ENCODE results near the gene SPANXN3. TPM values are rescaled to one million over a fixed set of nuclear protein-coding genes. Genes with fewer than 3 reads are reported as not detected.
"Not testable (repeated sequence)": the region's sequence is repeated elsewhere in the genome, so short reads cannot be mapped to it uniquely, and the experiment has no call there.

Gene SPANXN3, protein sequence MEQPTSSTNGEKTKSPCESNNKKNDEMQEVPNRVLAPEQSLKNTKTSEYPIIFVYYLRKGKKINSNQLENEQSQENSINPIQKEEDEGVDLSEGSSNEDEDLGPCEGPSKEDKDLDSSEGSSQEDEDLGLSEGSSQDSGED
- not detected in 2 replicates for total RNA-seq

DNA sequence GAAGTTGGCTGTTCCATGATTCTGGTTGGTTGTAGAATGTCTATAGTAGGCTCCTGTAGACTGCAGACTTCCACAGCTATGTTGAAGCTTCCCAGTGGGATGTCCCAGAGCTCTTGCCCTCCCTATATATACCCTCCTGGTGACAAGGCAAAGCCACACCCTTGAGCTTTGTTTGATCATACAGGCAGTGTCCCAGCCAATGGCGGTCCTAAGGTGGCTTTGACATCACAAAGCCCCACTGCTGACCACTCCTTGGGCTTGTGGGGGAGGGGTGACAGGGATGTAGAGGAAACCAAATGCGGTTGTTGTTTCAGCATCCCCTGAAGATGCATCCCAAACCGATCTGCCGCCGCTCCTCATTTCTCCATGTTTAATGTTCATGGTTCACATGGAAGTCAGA is at the start of gene SPANXN3:
SPANXN3 (minus strand) TSS at position 101 of the 400 bp plus-strand sequence; CDS start at position 17, 84 bp downstream.
- H3K36me3 Mint-ChIP-seq (ENCODE audit: low read depth); intact Hi-C loops (cut with micrococcal nuclease); H3K27me3 Mint-ChIP-seq; CTCF ChIA-PET; POLR2A ChIA-PET; H3K4me1 Mint-ChIP-seq; H3K4me3 Mint-ChIP-seq; H3K27ac Mint-ChIP-seq; H3K9me3 Mint-ChIP-seq; ATAC-seq (ENCODE audit: low read depth); DNase-seq: not testable (repeated sequence)

DNA sequence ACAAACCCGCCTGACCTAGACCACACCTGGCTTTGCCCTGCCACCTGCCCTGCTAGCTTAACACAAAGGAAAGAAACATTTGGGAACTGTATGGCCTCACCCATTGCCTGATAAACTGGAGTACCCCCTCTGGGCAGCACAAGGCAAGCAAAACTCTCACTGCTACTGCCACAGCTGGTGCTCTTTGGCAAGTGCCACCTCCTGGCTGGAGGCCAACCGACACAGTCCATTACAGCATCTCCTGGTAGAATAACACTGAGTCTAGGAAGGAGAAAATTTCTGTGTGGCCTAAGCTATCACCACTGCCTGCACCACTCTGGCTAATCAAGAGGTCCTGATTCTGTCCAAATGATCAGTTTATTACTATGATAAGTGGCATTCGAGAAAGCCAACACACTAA is 18.9 kb upstream of the SPANXN3 start:
- H3K36me3 Mint-ChIP-seq (ENCODE audit: low read depth) = no peaks in the 10 kb centered on the region
- TF ChIP-seq, protein P1, sequence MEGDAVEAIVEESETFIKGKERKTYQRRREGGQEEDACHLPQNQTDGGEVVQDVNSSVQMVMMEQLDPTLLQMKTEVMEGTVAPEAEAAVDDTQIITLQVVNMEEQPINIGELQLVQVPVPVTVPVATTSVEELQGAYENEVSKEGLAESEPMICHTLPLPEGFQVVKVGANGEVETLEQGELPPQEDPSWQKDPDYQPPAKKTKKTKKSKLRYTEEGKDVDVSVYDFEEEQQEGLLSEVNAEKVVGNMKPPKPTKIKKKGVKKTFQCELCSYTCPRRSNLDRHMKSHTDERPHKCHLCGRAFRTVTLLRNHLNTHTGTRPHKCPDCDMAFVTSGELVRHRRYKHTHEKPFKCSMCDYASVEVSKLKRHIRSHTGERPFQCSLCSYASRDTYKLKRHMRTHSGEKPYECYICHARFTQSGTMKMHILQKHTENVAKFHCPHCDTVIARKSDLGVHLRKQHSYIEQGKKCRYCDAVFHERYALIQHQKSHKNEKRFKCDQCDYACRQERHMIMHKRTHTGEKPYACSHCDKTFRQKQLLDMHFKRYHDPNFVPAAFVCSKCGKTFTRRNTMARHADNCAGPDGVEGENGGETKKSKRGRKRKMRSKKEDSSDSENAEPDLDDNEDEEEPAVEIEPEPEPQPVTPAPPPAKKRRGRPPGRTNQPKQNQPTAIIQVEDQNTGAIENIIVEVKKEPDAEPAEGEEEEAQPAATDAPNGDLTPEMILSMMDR (IDR thresholded peaks at IDR 0.05) = no peak
- H3K27me3 Mint-ChIP-seq = no peaks in the 10 kb centered on the region
- H3K9me3 Mint-ChIP-seq = no peaks in the 10 kb centered on the region
- intact Hi-C loops (cut with micrococcal nuclease) = no loop called here
- H3K4me3 Mint-ChIP-seq = no peak overlapping the region
- DNase-seq = no peak
- no peak for ATAC-seq (ENCODE audit: low read depth)
- ChIA-PET POLR2A (no interaction called here), CTCF (no interaction called here)
- H3K27ac Mint-ChIP-seq = no peak overlapping the region
- H3K4me1 Mint-ChIP-seq = no peaks in the 10 kb centered on the region

DNA sequence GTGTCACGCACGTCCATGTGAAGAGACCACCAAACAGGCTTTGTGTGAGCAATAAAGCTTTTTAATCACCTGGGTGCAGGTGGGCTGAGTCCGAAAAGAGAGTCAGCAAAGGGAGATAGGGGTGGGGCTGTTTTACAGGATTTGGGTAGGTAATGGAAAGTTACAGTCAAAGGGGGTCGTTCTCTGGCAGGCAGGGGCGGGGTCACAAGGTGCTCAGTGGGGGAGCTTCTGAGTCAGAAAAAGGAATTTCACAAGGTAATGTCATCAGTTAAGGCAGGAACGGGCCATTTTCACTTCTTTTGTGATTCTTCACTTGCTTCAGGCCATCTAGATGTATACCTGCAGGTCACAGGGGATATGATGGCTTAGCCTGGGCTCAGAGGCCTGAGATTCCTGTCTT is 15.1 kb downstream of the SPANXN3 start:
- CTCF ChIA-PET; H3K27ac Mint-ChIP-seq; ATAC-seq (ENCODE audit: low read depth); H3K4me1 Mint-ChIP-seq; DNase-seq; POLR2A ChIA-PET; H3K27me3 Mint-ChIP-seq; H3K9me3 Mint-ChIP-seq; H3K4me3 Mint-ChIP-seq; intact Hi-C loops (cut with micrococcal nuclease); H3K36me3 Mint-ChIP-seq (ENCODE audit: low read depth): not testable (repeated sequence)

DNA sequence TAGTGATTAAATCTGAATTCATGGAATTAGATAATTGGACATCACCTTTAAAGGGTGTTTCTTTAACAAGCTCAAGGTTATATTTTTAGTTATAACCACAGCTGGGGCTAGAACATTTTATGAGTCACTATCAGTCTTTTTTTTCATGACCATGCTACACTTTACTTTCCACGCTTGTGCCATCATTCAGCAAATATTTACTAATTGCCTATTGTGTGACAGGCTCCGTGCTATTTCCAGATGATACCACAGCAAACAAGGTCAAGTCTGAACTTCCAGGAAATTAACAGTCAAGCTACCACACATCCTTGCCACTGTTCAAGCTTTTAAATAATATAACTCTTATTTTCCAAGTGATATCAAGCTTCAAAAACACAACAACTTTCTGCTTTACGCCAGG is 16.5 kb downstream of the SPANXN3 start:
- DNase-seq (no peak), ATAC-seq (ENCODE audit: low read depth) (no peak)
- Mint-ChIP-seq H3K9me3 (peaks cover 4% of the 10 kb centered on the region), H3K27me3 (no peaks in the 10 kb centered on the region), H3K27ac (no peak overlapping the region), H3K4me1 (no peaks in the 10 kb centered on the region), H3K4me3 (no peak overlapping the region), H3K36me3 (ENCODE audit: low read depth) (no peaks in the 10 kb centered on the region)
- POLR2A ChIA-PET = no interaction called here
- TF ChIP-seq, protein P1 (IDR thresholded peaks at IDR 0.05) = no peak
- CTCF ChIA-PET = no interaction called here
- intact Hi-C loops (cut with micrococcal nuclease) = no loop called here

DNA sequence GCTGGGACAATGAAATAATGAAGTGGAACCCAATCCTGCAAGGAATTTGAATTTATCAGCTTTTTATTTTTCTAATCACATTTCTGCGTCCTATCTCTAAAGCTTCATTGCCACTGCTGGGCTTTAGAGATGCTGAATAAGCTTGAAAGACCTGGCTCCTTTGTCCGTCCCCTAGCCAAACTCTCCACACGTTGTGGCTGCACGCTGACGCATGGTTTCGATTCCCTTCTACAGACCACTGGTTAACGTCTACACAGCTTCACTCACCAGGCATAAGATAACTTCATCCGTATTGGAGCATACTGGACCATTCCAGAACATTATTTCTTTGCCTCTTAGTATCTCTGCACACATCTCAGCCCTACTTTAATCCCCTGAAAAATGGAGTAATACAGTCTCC is 31.2 kb downstream of the SPANXN3 start:
- Mint-ChIP-seq H3K9me3 (no peaks in the 10 kb centered on the region), H3K27ac (no peak overlapping the region), H3K27me3 (no peaks in the 10 kb centered on the region), H3K4me1 (no peaks in the 10 kb centered on the region), H3K36me3 (ENCODE audit: low read depth) (no peaks in the 10 kb centered on the region), H3K4me3 (no peak overlapping the region)
- ATAC-seq (ENCODE audit: low read depth) (no peak), DNase-seq (no peak)
- TF ChIP-seq, protein P1 (IDR thresholded peaks at IDR 0.05) = no peak
- CTCF ChIA-PET = no interaction called here
- intact Hi-C loops (cut with micrococcal nuclease) = no loop called here
- POLR2A ChIA-PET = no interaction called here

DNA sequence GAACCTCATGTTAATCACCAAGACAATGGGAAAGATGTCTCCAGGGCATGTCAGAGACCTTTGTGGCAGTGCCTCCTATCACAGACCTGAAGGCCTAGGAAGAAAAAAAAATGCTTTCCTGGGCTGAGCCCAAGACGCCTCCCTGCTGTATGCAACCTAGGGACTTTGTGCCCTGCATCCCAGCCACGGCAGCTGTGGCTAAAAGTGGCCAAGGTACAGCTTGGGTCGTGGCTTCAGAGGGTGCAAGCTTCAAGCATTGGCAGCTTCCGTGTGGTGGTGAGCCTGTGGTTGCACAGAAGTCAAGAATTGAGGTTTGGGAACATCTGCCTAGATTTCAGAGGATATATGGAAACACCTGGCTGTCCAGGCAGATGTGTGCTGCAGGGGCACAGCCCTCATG is 40.5 kb downstream of the SPANXN3 start:
- intact Hi-C loops (cut with micrococcal nuclease) = no loop called here
- H3K36me3 Mint-ChIP-seq (ENCODE audit: low read depth) = no peaks in the 10 kb centered on the region
- POLR2A ChIA-PET = no interaction called here

More for the DNA sequence above, 40.5 kb downstream of the SPANXN3 start:
- H3K9me3 Mint-ChIP-seq = no peaks in the 10 kb centered on the region
- TF ChIP-seq, protein P1 (IDR thresholded peaks at IDR 0.05) = no peak
- no peak overlapping the region for H3K27ac Mint-ChIP-seq
- ATAC-seq (ENCODE audit: low read depth) = no peak
- H3K4me1 Mint-ChIP-seq = no peaks in the 10 kb centered on the region
- no peak for DNase-seq
- H3K4me3 Mint-ChIP-seq = no peak overlapping the region
- H3K27me3 Mint-ChIP-seq = no peaks in the 10 kb centered on the region
- CTCF ChIA-PET = no interaction called here
